Measurements from ENCODE around the gene ALDH9A1.

The ALDH9A1 gene

GRCh38 chr1:165619647-165620151 lies 78.7 kb downstream of the ALDH9A1 start:
- no peak for DNase-seq (ENCODE audit: low read depth)

DNA sequence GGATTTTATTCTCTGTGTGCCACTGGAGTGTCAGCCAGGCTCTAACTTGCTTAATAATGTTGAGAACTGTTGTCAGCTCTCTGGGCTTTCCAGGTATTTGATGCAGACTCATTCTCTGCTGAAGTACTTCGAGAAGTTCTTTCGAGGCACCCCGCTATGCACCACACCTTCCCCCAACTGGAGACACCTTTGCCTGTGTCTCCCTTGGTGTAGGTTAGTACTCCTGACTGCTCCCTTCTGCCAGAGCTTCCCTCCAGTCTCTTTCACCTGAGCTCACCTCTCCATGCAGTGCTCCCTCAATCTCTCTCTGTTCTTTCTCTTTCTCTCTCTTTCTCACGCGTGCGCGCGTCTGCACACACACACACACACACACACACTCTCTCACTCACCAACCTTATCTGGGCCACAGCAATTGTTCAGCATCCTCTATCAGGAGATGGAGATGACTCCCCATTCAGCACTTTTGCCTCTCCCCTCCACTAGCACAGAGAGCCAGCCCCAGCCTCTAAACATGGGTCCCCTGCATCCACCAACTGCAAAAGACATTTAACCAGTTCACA lies 81.3 kb downstream of the ALDH9A1 start:
- DNase-seq (ENCODE audit: low read depth), result no peak

DNA sequence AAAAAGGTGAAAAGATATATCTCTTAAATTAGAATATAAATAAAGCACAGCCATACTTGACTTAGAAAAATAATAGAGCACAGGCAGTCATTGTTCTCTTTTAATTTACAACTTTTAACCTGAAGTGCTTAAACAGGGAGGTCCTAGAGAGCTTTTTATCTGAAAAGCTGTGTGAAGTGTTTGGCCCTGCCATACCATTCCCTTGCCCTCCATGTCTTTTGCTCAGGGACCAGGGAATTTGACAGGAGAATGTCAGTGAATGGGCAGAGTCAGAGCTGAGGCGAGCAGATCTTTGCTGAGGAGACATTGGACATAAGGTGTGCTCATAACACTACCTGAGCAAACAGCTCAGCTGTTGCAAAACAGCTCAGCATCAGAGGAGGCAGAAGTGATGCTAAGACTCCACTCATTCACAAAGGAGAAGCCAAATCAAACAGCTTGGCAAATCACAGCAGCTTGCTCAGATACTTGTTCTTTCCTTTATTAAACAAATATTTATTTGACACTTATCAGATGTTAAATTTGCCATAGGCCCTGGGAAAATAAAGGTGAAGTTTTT lies 82.2 kb downstream of the ALDH9A1 start:
- no peak for DNase-seq (ENCODE audit: low read depth)
